ENCODE data around the gene GPATCH8. TPM values are rescaled to one million over a fixed set of nuclear protein-coding genes. Genes with fewer than 3 reads are reported as not detected.

The GPATCH8 gene
- total and polyA plus RNA-seq, 10 of the 15 experiments (the other 5 are each of a cell fraction or from before 2014, with no cell fraction given), result 11.7 to 45.1 (median 21.3) TPM

DNA sequence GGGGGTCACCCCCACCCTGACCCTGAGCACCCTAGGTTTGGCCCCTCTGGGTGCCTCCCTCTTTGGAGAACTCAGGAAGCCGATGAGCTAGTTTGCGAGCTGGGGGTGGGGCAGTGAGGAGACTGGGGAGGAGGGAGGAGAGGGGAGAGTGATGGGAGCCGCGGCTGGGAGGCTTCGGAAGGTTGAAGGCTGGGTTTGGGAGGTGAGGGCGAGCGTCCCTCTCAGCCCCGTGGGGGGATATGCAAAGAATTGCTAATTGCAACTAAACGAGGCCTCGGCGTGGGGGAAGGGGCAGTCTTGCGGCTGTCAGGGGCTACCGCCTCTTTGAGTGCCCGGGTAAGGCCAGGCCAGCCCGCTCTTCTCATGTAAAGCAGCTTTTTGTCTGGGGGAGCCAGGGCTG, 36.5 kb upstream of the GPATCH8 start:
- Histone ChIP-seq H3K4me3 (no peak overlapping the region), H3K9me3 (replicated peaks; ENCODE audit: control insufficient read depth, insufficient read depth, low read length) (no peaks in the 10 kb centered on the region), H3K27me3 (replicated peaks in 1 of 2; ENCODE audit: control insufficient read depth in 2 of 2, insufficient read depth in 2 of 2, low read length in 1 of 2) (no peaks in the 10 kb centered on the region), H3K36me3 (ENCODE audit: control insufficient read depth in 2 of 2, insufficient read depth in 2 of 2, low read length in 1 of 2) (no peaks in the 10 kb centered on the region), H3K4me2 (ENCODE audit: control insufficient read depth, insufficient read depth) (no peak overlapping the region), H3K27ac (ENCODE audit: control insufficient read depth, insufficient read depth) (no peak overlapping the region), H4K20me1 (ENCODE audit: control insufficient read depth, insufficient read depth) (no peaks in the 10 kb centered on the region), H3K9ac (ENCODE audit: control insufficient read depth, insufficient read depth, low read length) (no peak overlapping the region), H3K79me2 (ENCODE audit: control insufficient read depth, insufficient read depth, low read length) (no peaks in the 10 kb centered on the region), H3K4me1 (ENCODE audit: control insufficient read depth, insufficient read depth, low read length) (peaks cover 17% of the 10 kb centered on the region), H2AFZ (ENCODE audit: control insufficient read depth, low read depth, low read length) (no peak overlapping the region)
- DNase-seq (ENCODE audit: low read depth, low spot score) (no peak), ATAC-seq (no peak), FAIRE-seq (no peak)
- ChIA-PET POLR2A (no interaction called here), CTCF (interaction anchor here (1.2 kb wide), 1 partner anchor 14 kb away, joined by 3 read pairs; no protein-coding TSS in a partner anchor), RAD21 (ENCODE audit: unreplicated experiment) (no interaction called here), SMC1A (ENCODE audit: uncharacterized antibody, unreplicated experiment) (no interaction called here)
- no peak for TF ChIP-seq NFXL1 (IDR thresholded peaks at IDR 0.05; ENCODE audit: borderline replicate concordance)
- no peak for TF ChIP-seq JUND (IDR thresholded peaks at IDR 0.05; ENCODE audit: low read depth, low read length)
- TF ChIP-seq BMI1 (IDR thresholded peaks at IDR 0.05; ENCODE audit: borderline replicate concordance), result no peak
- no peak for TF ChIP-seq ZNF274 (IDR thresholded peaks at IDR 0.05; ENCODE audit: insufficient read depth, insufficient read length)
- TF ChIP-seq CEBPB (IDR thresholded peaks at IDR 0.05; ENCODE audit: borderline replicate concordance in 1 of 2, low read depth in 2 of 2, low read length in 2 of 2), result no peak
- TF ChIP-seq, protein P1, sequence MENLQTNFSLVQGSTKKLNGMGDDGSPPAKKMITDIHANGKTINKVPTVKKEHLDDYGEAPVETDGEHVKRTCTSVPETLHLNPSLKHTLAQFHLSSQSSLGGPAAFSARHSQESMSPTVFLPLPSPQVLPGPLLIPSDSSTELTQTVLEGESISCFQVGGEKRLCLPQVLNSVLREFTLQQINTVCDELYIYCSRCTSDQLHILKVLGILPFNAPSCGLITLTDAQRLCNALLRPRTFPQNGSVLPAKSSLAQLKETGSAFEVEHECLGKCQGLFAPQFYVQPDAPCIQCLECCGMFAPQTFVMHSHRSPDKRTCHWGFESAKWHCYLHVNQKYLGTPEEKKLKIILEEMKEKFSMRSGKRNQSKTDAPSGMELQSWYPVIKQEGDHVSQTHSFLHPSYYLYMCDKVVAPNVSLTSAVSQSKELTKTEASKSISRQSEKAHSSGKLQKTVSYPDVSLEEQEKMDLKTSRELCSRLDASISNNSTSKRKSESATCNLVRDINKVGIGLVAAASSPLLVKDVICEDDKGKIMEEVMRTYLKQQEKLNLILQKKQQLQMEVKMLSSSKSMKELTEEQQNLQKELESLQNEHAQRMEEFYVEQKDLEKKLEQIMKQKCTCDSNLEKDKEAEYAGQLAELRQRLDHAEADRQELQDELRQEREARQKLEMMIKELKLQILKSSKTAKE (IDR thresholded peaks at IDR 0.05; ENCODE audit: low read depth, poor library complexity, severe bottlenecking), result no peak
- TF ChIP-seq STAT1 (conservative IDR thresholded peaks at IDR 0.05), result no peak
- no peak for TF ChIP-seq ZSCAN29 (IDR thresholded peaks at IDR 0.05)
- no peak for TF ChIP-seq EED (IDR thresholded peaks at IDR 0.05; ENCODE audit: low read depth)
- no peak for TF ChIP-seq MEF2B (IDR thresholded peaks at IDR 0.05; ENCODE audit: partially characterized antibody, poor library complexity, severe bottlenecking)
- TF ChIP-seq MYC (IDR thresholded peaks at IDR 0.05; ENCODE audit: insufficient read depth, insufficient read length, insufficient replicate concordance, low read length, severe bottlenecking), result no peak
- TF ChIP-seq MYB (IDR thresholded peaks at IDR 0.05; ENCODE audit: borderline replicate concordance, low read depth, low read length), result no peak
- no peak for TF ChIP-seq SMAD1 (IDR thresholded peaks at IDR 0.05; ENCODE audit: low read depth, partially characterized antibody)
- no peak for TF ChIP-seq HDGF (IDR thresholded peaks at IDR 0.05)
- TF ChIP-seq IKZF2 (IDR thresholded peaks at IDR 0.05), result no peak
- TF ChIP-seq BCL11A (IDR thresholded peaks at IDR 0.05; ENCODE audit: low read depth, low read length), result no peak
- TF ChIP-seq NFYB (IDR thresholded peaks at IDR 0.05; ENCODE audit: insufficient read depth, low read depth, low read length), result no peak
- no peak for TF ChIP-seq PAX8 (IDR thresholded peaks at IDR 0.05)
- TF ChIP-seq, protein P2, sequence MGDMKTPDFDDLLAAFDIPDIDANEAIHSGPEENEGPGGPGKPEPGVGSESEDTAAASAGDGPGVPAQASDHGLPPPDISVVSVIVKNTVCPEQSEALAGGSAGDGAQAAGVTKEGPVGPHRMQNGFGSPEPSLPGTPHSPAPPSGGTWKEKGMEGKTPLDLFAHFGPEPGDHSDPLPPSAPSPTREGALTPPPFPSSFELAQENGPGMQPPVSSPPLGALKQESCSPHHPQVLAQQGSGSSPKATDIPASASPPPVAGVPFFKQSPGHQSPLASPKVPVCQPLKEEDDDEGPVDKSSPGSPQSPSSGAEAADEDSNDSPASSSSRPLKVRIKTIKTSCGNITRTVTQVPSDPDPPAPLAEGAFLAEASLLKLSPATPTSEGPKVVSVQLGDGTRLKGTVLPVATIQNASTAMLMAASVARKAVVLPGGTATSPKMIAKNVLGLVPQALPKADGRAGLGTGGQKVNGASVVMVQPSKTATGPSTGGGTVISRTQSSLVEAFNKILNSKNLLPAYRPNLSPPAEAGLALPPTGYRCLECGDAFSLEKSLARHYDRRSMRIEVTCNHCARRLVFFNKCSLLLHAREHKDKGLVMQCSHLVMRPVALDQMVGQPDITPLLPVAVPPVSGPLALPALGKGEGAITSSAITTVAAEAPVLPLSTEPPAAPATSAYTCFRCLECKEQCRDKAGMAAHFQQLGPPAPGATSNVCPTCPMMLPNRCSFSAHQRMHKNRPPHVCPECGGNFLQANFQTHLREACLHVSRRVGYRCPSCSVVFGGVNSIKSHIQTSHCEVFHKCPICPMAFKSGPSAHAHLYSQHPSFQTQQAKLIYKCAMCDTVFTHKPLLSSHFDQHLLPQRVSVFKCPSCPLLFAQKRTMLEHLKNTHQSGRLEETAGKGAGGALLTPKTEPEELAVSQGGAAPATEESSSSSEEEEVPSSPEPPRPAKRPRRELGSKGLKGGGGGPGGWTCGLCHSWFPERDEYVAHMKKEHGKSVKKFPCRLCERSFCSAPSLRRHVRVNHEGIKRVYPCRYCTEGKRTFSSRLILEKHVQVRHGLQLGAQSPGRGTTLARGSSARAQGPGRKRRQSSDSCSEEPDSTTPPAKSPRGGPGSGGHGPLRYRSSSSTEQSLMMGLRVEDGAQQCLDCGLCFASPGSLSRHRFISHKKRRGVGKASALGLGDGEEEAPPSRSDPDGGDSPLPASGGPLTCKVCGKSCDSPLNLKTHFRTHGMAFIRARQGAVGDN (IDR thresholded peaks at IDR 0.05), result no peak
- TF ChIP-seq CBFB (IDR thresholded peaks at IDR 0.05; ENCODE audit: low read depth), result no peak
- in situ Hi-C loops (cut with MboI), result no loop called here
- intact Hi-C loops (cut with micrococcal nuclease; ENCODE audit: unreplicated experiment), result loop anchor here (10.0 kb wide), 1 partner anchor 235 kb away; no protein-coding TSS in a partner anchor
- no TSS peak for BruUV-seq (replicated peaks)
- WGBS (ENCODE audit: insufficient coverage, insufficient replicate concordance, low lambda C conversion rate, missing lambda C conversion rate), result 51% methylated on average over 15 of the region's 15 CpGs

Data from GM12878 (cell line).